Stimulated activated CD4-positive, alpha-beta T cell treated with anti-CD3 and anti-CD28 coated beads, Interleukin-4, amount 100 ng/mL, for 48 hours (primary cell): ENCODE results near the gene GXYLT2.

Experiments
- DNase-seq, 2 donors: peaks; one replicate each; pipeline ENCODE4 v3.0.0-alpha.2; 2020; ENCODE audit warnings: low read depth in 2 of 2

Gene GXYLT2

DNA sequence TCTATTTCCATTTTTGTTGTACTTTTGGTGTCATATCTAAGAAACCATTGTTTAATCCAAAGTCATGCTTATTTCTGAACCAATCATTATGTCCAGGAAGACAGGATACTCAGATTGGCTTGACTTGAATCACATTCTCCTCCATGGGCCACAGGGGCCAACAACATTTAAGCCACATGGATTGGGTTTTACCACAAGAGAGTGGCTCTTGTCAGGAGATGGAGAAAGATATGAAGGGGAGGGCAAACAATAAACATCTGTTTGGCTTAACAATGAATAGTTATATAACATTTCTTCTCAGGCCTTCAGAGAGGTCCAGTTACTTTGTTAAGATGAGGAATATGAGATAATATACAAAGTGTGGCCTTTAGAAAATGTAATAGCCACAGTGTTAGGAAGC, 44.6 kb downstream of the GXYLT2 start:
- no peak for DNase-seq

DNA sequence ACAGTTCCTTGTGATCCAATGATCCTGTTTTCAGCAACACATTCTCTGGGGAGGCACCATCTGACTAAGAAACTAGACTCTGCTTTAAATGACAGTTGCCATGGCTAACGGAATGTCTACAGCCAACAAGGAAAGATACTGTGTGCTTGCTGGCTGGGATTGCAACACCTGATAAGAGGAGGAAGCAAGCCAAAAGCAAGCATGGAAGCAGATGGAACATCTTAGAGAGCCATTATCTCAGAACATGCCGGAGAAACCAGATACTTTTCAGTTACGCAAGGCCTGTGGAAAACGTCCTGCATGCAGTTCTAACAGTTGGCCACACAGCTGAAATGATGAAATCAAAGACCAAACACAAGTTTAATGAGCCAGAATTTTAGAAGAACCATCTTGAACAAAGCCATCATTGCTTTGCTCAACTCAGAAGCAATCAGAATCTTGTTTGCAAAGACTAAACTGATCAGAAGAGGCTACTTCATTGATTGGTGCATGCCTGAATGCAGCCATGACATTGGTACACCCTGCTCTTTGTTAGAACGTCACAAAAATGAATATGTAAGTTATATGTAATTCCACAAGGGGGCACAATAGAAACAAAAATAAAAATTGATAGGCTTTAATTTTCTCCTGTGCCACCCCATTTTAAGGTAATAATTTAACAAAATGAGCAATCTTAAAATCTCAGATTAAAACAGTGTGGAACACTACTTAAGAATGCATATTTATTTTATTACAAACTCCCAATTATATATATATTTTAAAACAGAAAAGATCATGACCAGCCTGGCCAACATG, 50.8 kb downstream of the GXYLT2 start:
- no peak for DNase-seq

DNA sequence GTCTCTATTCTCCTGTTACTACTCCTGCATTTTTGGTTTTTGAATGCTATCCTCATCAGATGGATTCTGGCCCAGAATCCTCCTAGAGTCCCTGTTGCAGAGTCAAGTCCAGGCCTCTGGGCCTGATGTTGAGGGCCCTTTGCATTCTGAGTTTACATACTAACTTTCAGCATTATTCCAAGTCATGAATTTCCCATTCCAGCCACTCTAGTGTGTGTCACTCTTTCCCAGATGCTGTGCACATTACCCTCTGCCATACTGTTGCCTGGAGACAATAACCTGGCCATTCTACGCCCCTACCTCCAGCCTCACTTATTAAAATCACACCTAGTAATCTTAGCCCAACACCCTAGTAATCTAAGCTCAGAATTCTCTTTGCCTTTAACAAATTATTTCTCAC, 53.4 kb downstream of the GXYLT2 start:
- DNase-seq = no peak

DNA sequence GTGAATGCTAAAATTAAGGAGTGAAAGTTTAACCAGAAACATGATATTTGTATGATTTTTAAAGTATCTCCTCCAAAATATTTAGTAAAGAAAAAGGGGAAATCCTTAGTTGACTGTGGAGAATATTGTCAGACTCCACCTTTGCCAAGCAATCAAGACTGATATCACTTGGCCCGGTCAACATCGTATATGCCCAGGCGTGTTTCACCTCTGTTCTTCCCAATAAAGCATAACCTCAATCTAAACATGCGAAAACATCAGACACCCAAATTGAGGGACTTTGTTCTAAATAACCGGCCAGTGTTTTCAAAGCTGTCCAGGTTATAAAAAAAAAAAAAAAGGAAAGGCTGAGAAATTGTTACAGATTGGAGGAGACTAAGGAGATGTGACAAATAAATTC, 54.6 kb downstream of the GXYLT2 start:
- DNase-seq = no peak

DNA sequence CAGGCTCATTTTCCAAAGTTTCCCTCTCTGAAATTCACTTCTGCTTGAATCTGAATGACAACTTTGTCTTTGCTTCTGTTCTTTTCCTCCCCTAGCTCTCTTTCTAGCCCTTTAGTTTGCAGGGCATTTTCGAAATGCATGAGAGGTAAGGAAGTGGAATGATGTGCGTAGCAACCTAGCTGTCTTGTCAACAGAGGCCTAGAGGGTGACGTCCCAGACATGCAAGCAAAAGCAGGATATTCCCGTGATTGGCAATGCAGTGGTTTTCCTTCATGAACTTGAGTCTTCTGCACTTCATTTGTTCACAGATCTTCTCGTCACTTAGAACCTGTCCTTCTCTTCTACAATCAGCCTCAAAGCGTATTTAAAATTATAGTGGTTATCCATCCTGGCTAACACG, 56.9 kb downstream of the GXYLT2 start:
- DNase-seq = no peak

DNA sequence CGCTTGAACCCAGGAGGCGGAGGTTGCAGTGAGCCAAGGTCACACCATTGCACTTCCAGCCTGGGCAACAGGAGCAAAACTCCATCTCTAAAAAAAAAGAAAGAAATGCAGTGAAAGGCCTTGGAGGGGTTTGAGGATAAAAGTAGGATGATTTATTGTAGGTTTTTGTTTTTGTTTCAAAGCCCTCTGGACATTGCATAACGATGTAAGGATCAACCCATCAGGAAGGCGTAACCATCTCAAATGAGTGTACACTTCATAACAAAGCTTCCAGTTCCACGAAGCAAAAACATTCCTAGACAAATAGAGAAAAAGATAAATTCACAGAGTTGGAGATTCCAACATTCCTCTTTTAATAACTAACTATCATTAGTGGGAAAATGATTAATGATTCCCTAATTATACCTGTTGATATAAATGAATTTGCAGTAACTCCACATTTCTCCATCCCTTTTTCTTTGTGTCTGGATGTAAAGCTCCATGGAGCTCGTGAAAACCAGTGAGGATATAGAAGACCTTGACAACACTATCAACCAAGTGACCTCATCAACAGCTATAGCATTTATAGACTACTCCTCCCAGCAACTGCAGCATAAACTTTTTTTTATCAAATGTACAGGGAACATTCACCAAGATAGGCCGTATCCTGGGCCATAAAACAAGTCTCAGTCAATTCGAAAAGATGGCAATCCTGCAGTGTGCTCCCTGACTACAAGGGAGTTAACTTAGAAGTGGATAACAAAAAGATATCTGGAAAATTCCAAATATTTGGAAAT, 60.1 kb downstream of the GXYLT2 start:
- DNase-seq = no peak

DNA sequence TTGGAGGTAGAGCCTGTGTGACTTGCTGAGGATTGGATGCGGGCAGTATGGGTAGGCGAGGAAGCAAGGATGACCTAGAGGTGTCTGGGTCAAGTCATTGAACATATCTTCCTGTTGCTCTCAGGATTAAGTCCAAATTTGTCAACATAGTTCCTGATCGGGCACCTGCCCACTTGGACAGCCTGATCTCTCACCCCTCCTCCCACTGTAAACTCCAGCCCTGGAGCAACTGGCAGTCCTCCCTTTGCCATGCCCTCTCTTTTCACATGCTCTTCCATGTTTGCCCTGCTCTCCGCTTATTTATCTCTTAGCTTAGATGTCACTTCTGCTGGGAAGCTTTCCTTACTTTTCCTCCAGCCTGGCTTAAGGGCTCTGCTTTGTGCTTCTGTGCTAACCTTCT, 61.2 kb downstream of the GXYLT2 start:
- DNase-seq = no peak

DNA sequence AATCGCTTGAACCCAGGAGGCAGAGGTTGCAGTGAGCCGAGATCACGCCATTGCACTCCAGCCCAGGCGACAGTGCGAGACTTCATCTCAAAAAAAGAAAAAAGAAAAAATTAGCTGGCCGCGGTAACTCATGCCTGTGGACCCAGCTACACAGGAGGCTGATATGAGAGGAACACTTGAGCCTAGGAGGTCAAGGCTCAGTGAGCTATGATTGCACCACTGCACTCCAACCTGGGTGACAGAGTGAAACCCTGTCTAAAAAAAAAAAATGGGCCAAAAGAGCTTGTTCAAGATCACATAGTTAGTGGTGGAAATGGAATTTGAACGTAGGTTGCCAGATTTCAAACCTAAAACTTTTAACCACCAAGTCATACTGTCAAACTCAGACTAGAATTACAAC, 62.5 kb downstream of the GXYLT2 start:
- no peak for DNase-seq

DNA sequence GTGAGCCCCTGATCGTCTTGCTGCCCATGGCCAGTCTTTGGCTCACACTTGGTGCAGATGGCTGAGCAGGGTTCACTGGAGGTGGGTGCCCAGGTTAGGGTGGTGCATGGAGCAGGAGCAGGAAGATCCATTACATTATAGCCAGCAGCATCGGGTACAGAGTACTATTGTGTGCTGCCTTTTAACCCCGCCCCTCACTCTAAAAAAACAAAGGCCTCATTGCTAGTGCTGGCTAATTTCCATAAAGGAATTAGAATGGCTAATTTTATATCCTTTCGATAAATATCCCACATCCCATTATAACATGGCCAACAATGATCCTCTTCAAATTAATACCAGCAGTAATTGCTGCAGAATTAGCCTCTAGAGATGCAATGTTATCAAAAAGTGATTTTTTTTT, 63.0 kb downstream of the GXYLT2 start:
- no peak for DNase-seq

DNA sequence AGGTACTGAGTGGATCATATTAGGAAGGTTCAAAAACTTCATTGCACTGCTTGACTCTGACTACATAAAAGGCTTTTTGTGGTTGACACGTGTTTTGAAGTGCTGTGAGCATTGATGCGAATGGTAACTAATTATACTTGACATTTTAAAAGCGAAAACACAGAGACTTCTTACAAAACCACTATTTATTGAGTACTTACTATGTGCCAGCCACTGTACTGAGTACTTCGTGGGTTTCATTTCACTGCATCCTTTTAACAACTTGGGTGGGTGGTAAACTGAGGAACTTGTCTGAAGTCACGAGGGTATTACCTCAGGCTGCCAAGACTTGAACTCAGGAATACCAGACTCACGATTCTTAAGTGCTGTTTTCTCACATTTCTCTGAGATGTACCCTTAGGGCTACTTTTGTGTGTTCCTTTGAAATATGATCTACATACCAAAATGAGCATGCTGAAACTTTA, 63.4 kb downstream of the GXYLT2 start:
- DNase-seq = no peak

DNA sequence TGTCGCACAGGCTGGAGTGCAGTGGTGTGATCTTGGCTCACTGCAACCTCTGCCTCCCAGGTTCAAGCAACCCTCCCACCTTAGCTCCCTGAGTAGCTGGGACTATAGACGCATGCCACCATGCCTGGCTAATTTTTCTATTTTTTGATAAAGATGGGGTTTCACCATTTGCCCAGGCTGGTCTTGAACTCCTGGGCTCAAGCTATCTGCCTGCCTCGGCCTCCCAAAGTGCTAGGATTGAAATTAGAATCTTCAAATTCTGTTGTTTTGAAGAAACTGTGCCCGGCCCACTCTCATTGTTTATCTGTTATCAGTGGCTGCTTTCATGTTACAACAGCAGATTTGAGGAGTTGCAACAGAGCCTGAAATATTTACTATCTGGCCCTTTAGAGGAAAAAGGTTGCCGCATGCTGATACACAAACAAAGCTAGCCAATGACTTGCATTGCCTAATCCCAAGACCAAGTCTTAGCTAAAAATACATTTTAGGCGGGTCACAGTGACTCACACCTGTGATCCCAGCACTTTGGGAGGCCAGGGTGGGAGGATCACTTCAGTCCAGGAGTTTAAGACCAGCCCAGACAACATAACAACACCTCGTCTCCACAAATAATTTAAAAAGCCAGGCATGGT, 65.6 kb downstream of the GXYLT2 start:
- no peak for DNase-seq

DNA sequence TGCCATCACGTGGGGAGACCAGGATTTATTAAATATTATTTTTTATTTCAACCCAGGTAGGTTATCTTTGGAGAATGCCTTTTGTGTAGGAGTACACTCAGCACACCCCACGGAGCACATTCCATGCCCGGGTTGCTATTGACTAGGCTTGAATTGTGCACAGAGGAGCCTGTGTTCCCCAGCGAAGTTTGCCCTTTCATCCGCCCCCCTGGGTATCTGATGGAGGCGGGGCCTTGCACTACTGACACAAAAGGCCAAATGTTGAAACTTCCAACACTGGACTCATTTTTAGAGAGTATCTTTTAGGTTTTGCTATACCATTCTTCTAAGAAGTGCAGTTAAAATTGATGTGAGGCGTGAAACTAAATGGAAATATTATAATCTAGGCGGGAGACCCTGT, 69.5 kb downstream of the GXYLT2 start:
- DNase-seq = no peak

DNA sequence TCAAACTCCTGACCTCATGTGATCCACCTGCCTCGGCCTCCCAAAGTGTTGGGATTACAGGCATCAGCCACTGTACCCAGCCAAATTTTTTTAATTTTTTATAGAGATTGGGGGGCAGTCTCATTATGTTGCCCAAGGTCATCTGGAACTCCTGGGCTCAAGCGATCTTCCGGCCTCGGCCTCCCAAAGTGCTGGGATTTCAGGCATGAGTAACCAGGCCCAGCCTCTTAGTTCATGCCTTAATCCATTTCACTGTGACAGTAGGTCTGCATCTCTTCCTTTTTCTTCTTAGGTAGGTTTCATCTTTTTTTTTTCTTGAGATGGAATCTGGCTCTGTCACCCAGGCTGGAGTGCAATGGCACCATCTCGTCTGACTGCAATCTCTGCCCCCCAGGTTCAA, 71.5 kb downstream of the GXYLT2 start:
- no peak for DNase-seq

DNA sequence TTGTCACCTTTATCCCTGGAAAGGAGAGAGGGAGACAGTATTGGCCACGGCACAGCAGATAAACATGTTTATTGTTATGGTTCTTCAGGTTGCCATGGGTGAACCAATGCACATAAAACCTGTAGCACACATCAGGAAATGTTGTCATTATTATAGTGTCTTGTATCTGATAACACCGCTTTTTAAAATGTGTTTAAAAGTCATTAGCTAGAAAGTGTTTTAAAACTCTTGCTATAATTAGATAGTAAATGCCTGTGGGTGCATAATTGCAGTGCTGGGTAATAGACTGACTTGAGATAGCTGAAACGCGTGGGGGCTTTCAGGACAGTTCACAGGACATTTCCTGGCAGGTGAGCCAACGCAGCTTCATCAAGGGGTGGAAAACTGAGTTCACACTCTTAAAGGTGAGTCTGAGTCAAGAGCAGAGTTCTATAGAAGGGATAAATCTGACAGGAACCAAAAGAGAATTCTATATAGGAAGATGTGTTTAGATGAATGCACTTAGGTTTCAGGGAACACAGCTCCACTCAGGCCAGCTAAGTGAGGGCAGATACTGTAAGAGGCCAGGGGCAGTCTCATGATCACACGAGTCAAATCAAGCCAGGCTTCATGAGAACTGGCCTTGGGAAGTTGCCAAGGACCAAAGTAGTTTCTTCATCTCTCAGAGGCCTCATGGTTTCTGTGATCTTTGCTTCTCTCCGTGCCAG, 73.1 kb downstream of the GXYLT2 start:
- DNase-seq = no peak

DNA sequence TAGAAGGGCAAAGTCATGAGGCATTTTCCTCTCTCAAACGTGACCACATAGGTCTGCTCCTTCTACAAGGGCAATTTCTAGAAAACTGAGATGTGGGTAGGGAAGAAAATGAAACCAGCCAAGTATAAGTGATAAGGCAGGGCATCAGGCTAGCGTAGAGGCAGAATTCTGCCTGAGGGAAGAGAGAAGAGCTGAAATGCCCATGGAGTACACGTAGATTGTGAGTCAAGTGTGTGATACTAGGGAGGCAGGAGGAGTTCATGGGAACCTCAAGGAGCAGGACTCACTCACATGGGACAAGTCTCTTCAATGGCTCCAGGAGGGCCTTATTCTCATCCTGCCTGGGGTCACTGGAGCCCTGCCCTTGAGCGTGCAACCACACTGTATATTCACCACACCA, 73.9 kb downstream of the GXYLT2 start:
- no peak for DNase-seq

DNA sequence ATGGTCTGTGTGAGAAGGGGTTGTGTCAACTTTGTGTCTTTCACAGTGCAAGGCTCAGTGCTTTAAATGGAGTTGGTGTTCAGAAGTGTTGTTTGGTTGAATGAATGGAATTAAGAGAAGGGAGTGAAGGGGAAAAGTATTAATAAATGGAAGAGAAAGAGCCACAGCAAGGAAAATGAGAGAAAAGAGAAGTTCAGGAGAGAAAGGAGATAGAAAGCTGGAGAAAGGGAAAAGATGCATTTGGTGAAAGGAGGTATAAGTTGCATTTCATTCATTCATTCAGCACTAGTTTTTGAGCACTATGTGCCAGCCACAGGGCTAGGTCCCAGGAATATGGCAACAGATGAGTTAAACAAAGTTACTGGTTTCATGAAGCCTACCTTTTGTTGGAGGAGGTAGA, 74.5 kb downstream of the GXYLT2 start:
- DNase-seq = no peak

DNA sequence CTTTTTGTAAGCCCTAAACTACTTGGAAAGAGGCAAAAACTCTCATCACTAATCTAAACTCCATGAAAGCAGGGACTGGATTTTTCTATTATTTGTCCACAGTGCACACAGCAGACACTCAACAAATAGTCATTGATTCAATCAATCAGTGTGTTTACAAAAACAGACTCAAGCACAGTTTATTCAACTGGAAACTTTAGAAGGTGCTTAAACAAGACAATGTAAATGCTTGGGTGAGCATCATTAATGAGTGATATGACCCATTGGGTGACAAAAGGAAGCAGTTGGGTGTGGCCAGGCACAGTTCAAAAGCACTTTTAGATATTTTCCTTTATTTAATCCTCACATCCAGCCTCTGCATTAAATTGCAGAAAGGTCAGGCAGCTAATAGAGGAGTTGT, 76.8 kb downstream of the GXYLT2 start:
- no peak for DNase-seq

DNA sequence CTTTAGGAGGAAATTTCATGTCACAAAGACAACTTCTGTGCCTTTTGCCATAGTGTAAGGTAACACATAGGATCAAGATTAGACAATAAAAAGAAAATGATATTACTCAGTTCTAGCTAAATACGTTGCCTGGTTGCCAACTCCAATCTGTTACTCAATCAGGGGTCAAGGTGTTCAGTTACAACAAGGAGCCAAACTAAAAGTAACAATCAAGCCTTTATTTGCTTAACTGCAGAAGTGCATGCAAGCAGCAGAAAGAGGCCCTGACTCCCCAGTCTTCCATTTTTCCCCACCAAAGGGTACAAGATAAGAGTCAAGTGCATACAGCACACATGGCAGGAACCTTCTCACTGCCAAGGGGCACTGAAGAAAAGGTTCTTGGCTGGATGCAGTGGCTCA, 80.4 kb downstream of the GXYLT2 start:
- no peak for DNase-seq

DNA sequence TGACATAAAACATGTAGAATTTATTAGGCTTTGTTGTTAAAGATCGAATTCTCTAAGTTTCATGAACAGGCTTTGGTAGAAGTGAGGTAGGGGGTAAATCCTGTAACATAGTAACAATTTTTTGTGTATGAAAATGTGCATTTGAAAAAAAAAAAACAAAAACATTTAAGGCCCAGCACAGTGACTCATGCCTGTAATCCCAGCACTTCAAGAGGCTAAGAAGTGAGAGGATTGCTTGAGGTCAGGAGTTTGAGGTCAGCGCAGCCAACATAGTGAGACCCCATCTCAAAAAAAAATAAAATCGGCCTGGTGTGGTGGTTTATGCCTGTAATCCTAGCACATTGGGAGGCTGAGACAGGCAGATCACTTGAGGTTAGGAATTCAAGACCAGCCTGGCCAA, 81.9 kb downstream of the GXYLT2 start:
- no peak for DNase-seq

DNA sequence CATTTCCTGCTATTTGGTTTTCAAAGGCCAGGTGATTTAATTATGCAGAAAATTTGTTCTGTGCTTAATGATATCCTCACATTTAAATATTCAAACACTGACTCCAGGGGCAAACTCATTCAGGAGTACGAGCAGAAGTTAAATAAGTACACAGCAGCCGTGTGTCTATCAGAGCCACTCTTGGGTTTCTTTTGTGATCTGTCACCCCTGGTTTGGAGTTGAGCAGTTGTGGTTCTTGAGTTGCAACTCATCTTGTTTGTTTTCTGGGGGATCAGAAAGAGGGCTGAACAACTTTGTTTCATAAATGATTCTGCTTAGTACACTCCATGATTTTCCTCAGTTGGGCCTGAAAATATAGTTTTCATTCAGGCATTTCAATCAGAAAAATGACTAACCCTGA, 83.1 kb downstream of the GXYLT2 start:
- DNase-seq = no peak

DNA sequence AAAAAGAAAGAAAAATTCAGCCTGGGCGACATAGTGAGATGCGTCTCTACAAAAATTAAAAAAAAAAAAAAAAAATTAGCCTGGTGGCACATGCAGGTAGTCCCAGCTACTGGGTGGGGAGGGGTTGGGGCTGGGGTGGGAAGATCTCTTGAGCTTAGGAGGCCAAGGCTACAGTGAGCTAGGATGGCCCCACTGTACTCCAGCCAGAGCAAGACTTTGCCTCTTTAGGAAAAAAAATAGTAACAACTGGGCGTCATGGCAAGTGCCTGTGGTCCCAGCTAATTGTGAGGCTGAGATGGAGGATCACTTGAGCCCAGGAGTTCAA, 84.8 kb downstream of the GXYLT2 start:
- no peak for DNase-seq

DNA sequence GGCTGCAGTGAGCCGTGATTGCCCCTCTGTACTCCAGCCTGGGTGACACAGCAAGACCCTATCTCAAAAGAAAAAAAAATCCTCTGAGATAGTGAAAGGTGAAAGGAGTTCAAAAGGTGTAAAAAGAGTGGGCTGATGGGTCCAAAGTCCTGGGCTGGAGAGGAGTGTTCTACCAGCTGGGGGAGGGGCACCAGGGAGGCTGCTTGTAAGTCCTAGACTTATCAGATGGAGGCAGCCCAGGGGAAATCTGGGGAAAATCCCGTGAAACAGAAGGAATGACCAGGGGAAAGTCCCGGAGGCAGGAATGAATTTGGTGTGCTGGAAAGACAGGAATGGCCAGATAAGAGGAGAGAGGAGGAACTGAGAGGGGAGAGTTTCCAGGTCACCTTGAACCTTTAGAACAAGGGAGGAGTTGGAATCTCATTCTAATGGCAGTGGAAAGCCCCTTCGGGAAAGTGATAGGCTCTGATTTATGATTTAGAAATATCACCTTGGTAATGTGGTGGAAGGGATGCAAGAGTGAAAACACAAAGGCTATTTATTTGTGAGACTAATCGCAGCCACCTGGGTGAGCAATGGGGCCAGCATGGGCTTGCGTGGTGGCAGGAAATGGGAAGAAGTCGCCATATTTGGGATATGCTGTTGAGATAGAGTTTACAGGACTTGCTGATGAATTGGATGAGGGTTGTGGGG, 85.3 kb downstream of the GXYLT2 start:
- no peak for DNase-seq
